Upper lobe of left lung (tissue), 6 donors: Measurements from ENCODE around the gene KCNJ5. TPM values are rescaled to one million over a fixed set of nuclear protein-coding genes. Genes with fewer than 3 reads are reported as not detected.
A peak's percentile ranks its signal among the peaks of the same experiment; 100 is the strongest.

Experiments used
- ATAC-seq, 2 donors: fragments of 200-7000 bp; cut with Tn5 transposase; one replicate each; pipeline ENCODE4 v1.9.1; 2022; ENCODE audit warnings: mild to moderate bottlenecking in 2 of 2, moderate library complexity in 2 of 2; ENCODE audit not compliant: low FRiP score in 2 of 2
- DNase-seq, 2 donors: peaks; one replicate each; pipeline ENCODE4 v3.0.0-alpha.2; 2019 to 2020
- H3K27ac ChIP-seq, 4 donors: fragments of 200-600 bp; sonication (generic); one replicate each; pipeline ENCODE4 v1.5.1; 2016 to 2019
- H3K27me3 ChIP-seq, 4 donors: fragments of 200-600 bp; sonication (generic); one replicate each; pipeline ENCODE4 v1.5.1; 2017 to 2019
- H3K36me3 ChIP-seq, 4 donors: fragments of 200-600 bp; sonication (generic); one replicate each; pipeline ENCODE4 v1.5.1; 2016 to 2019
- H3K4me1 ChIP-seq, 4 donors: fragments of 200-600 bp; sonication (generic); one replicate each; pipeline ENCODE4 v1.5.1; 2018 to 2019
- H3K4me3 ChIP-seq, 4 donors: fragments of 200-600 bp; sonication (generic); one replicate each; pipeline ENCODE4 v1.5.1; 2017 to 2019; ENCODE audit warnings: mild to moderate bottlenecking in 2 of 4, moderate library complexity in 1 of 4
- H3K9me3 ChIP-seq, 4 donors: fragments of 200-600 bp; sonication (generic); one replicate each; pipeline ENCODE4 v1.5.1; 2018 to 2019
- CTCF ChIP-seq, 6 experiments: fragments of 450-650 bp in 4 of 6; fragments of 200-600 bp in 2 of 6; sonication (generic) in 2 of 6; IDR thresholded peaks; one replicate each; pipeline ENCODE4 v1.5.1; 2016 to 2019; ENCODE audit warnings: antibody characterized with exemption in 6 of 6
- EP300 ChIP-seq, 4 donors: sonication (generic); formaldehyde crosslinking; IDR thresholded peaks; one replicate each; pipeline ENCODE4 v1.5.1; 2017; ENCODE audit warnings: antibody characterized with exemption in 4 of 4, control low read depth in 2 of 4
- POLR2A ChIP-seq, 4 donors: fragments of 450-650 bp; IDR thresholded peaks; one replicate each; pipeline ENCODE4 v1.5.1; 2016 to 2017; ENCODE audit warnings: antibody characterized with exemption in 4 of 4, mild to moderate bottlenecking in 2 of 4
- POLR2AphosphoS5 ChIP-seq, 2 donors: sonication (generic); formaldehyde crosslinking; IDR thresholded peaks; one replicate each; pipeline ENCODE4 v1.5.1; 2017; ENCODE audit warnings: antibody characterized with exemption in 2 of 2
- WGBS, 2 donors: methylation state at CpG; one replicate each; pipeline ENCODE4 v1.1.5; 2017 to 2018; 5-methylcytosine and 5-hydroxymethylcytosine counted together
- total RNA-seq, 6 donors: library from RNA; depleted of rRNA in 4 of 6; stranded (reverse); fragments of >200 nt in 4 of 6; gene quantifications; one replicate each; pipeline versions ENCODE4 v1.1.0 to v1.2.1, GENCODE V29; 2016 to 2021
- donor health status: DM: no; HTN: no; CAD: no; lungs with moderate emphysema.
- donor health status: DM: no; HTN: yes; CAD: no; lungs with severe emphysema.

The KCNJ5 gene
- total RNA-seq, 6 donors from 2014 or later = 1.5 to 7.5 (median 4.9) TPM

- WGBS, 2 donors = 67 to 79% methylated on average over 3 of the region's 3 CpGs
- H3K9me3 ChIP-seq = no peaks in the 10 kb centered on the region
- TF ChIP-seq POLR2A (IDR thresholded peaks at IDR 0.05) (no peak), EP300 (IDR thresholded peaks at IDR 0.05) (no peak), POLR2AphosphoS5 (IDR thresholded peaks at IDR 0.05) (no peak), CTCF (IDR thresholded peaks at IDR 0.05) (no peak)
- H3K27me3 ChIP-seq = no peaks in the 10 kb centered on the region
- ATAC-seq (no peak), DNase-seq (no peak)
- no peak overlapping the region for H3K4me3 ChIP-seq
- H3K27ac ChIP-seq = no peak overlapping the region
- no peaks in the 10 kb centered on the region for H3K36me3 ChIP-seq
- H3K4me1 ChIP-seq = no peaks in the 10 kb centered on the region
Measured at GRCh38 chr11:128874427-128874826, 16.7 kb upstream of the KCNJ5 start.

DNA sequence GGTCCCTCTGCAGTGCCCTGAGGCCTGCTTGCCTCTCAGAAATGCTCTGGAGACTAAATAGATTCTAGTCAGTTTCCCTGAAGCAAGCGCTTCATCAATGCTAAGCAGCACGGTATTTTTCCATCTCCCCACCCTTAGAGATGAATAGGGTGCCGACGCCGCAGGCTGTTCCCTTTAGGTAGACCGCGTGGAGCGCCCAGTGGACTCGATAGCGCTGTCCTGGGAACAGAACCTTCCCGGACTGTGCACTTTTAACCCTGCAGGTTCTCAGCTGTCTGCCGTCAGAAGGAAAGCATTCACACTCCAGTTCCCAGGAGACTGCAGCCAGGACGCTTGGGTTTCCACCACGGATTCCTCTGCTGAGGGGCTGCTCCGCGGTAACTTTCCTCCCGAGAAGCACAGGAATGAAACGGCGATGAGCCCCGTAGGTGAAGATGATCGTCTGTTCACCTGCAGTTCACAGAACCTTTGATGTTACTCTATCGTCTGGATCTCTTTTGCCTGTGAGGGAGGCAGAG is 15.0 kb upstream of the KCNJ5 start:
- ATAC-seq = no peak
- TF ChIP-seq EP300 (IDR thresholded peaks at IDR 0.05) (no peak), POLR2AphosphoS5 (IDR thresholded peaks at IDR 0.05) (no peak), CTCF (IDR thresholded peaks at IDR 0.05) (no peak), POLR2A (IDR thresholded peaks at IDR 0.05) (no peak)
- Histone ChIP-seq H3K36me3 (no peaks in the 10 kb centered on the region), H3K4me3 (no peak overlapping the region), H3K27me3 (no peaks in the 10 kb centered on the region), H3K9me3 (no peaks in the 10 kb centered on the region), H3K27ac (no peak overlapping the region), H3K4me1 (no peaks in the 10 kb centered on the region)
- WGBS, 2 donors = 84 to 90% methylated on average over 21 to 22 of the region's 22 CpGs
- DNase-seq = no peak

GRCh38 chr11:128877726-128878125 is 13.4 kb upstream of the KCNJ5 start:
- H3K4me3 ChIP-seq = no peak overlapping the region
- DNase-seq (no peak), ATAC-seq (no peak)
- TF ChIP-seq EP300 (IDR thresholded peaks at IDR 0.05) (no peak), POLR2AphosphoS5 (IDR thresholded peaks at IDR 0.05) (no peak), POLR2A (IDR thresholded peaks at IDR 0.05) (no peak), CTCF (IDR thresholded peaks at IDR 0.05) (no peak)
- H3K27me3 ChIP-seq = no peaks in the 10 kb centered on the region
- no peaks in the 10 kb centered on the region for H3K9me3 ChIP-seq
- no peak overlapping the region for H3K27ac ChIP-seq
- no peaks in the 10 kb centered on the region for H3K36me3 ChIP-seq
- no peaks in the 10 kb centered on the region for H3K4me1 ChIP-seq
- 79 to 82% methylated on average over 5 of the region's 5 CpGs for whole genome bisulfite sequencing, 2 donors

- no peaks in the 10 kb centered on the region for H3K27me3 ChIP-seq
- no peak overlapping the region for H3K4me3 ChIP-seq
- 40 to 91% methylated on average over 1 to 2 of the region's 2 CpGs for WGBS, 2 donors
- DNase-seq = no peak
- TF ChIP-seq EP300 (IDR thresholded peaks at IDR 0.05) (no peak), POLR2A (IDR thresholded peaks at IDR 0.05) (no peak), CTCF (IDR thresholded peaks at IDR 0.05) (no peak), POLR2AphosphoS5 (IDR thresholded peaks at IDR 0.05) (no peak)
- no peaks in the 10 kb centered on the region for H3K4me1 ChIP-seq
- ATAC-seq = no peak
- H3K36me3 ChIP-seq = no peaks in the 10 kb centered on the region
- H3K9me3 ChIP-seq = no peaks in the 10 kb centered on the region
- no peak overlapping the region for H3K27ac ChIP-seq
Measured at GRCh38 chr11:128878455-128878854, 12.7 kb upstream of the KCNJ5 start.

DNA sequence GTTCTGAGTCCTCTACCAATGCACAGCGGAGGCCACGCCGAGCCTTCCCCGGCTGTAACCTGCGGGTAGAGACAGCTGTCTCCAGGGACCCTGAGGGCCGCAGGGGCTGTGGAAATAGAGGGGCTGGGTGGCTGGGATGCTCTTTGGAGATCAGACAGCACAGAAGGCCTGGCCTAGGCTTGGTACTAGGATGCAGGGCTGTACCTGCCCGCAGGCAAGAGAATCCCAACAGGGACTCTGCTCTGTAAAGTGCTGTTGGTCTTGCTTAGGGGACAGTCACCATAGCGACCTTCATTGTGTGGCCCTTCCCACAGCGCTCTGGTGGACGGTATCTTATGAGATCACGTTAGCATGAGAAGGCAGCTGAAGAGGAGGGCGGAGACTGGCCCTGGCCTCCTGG is 11.3 kb upstream of the KCNJ5 start:
- Histone ChIP-seq H3K27ac (no peak overlapping the region), H3K27me3 (no peaks in the 10 kb centered on the region), H3K4me1 (no peaks in the 10 kb centered on the region), H3K9me3 (no peaks in the 10 kb centered on the region), H3K4me3 (no peak overlapping the region), H3K36me3 (no peaks in the 10 kb centered on the region)
- DNase-seq (peak in 1 of 2 donors; percentile 38), ATAC-seq (no peak)
- 84 to 87% methylated on average over 12 of the region's 12 CpGs for WGBS, 2 donors
- TF ChIP-seq CTCF (IDR thresholded peaks at IDR 0.05) = no peak
- no peak for TF ChIP-seq EP300 (IDR thresholded peaks at IDR 0.05)
- no peak for TF ChIP-seq POLR2A (IDR thresholded peaks at IDR 0.05)
- TF ChIP-seq POLR2AphosphoS5 (IDR thresholded peaks at IDR 0.05) = no peak
